Measurements from ENCODE around the gene FIGN.

FIGN gene

DNA sequence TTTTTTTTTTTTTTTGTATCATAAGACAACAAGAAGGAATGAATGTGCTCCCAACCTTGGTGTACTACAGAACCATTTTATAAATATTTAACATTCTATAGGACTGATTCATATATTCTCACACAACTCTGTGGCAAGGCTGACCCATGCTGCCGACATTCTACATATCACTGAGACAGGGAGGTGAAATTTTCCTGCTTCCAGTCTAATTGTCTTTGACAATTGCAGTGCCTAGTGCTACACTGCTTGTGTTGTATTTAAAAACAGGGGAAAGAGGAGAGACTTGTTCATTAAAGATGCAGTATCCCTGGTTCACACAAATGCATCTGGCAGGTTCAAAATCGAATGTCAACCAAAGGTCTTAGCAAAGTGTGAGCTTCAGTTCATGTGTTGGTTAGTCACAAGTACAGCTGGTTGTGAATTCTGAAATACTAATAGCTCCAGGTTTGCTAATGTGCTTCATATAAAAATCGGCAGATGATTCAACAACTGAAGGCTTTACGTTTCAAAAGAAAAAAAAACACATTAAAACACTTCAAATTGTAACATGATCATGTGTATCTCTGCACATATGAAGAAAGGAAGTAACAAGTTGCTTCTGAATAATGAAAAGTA, 130.8 kb downstream of the FIGN start:
- peak; percentile 20 for DNase-seq
- in situ Hi-C loops (cut with HindIII; ENCODE audit: low pct_ligation_motif_present, low pct_unique_long_range_greater_than_20kb, low sequenced_read_pairs) = no loop called here

DNA sequence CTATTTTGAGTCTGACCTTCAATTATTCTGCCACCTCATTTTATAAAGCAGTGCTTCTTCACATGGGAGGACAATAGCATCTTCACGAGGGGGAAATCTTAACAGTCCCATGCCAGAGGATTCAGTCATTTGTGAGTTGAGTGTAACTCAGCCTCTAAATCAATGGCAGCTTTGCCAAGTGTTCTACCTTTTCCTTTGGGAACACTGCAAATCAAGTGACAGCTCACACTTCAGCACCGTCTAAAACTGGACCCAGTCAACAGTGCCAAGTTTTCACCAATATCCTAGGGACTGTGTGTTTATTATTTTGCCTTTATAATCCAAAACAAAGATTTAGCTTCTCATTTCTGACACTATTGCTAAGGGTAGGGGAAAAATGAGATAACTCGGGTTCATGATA, 133.6 kb downstream of the FIGN start:
- in situ Hi-C loops (cut with HindIII; ENCODE audit: low pct_ligation_motif_present, low pct_unique_long_range_greater_than_20kb, low sequenced_read_pairs) = no loop called here
- no peak for DNase-seq

DNA sequence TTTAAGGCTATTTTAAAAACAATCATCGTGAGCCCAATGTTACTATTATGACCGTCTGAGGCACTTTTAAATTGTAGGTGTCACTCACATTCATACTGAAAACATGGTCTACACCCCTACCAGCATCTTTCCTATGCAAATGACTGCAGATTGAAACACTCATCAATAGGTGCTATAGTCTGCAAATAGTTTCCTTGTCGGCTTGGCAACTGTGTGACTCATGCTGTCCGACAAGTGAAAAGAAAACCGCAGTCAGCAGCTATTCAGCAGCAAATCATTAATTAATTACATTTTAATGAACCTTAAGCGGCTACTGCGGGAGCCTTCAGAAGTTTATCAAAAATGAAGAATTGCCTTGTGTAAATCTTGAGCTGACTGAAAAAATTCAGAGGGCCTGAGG, 134.4 kb downstream of the FIGN start:
- DNase-seq = peak; percentile 72
- in situ Hi-C loops (cut with HindIII; ENCODE audit: low pct_ligation_motif_present, low pct_unique_long_range_greater_than_20kb, low sequenced_read_pairs) = no loop called here

DNA sequence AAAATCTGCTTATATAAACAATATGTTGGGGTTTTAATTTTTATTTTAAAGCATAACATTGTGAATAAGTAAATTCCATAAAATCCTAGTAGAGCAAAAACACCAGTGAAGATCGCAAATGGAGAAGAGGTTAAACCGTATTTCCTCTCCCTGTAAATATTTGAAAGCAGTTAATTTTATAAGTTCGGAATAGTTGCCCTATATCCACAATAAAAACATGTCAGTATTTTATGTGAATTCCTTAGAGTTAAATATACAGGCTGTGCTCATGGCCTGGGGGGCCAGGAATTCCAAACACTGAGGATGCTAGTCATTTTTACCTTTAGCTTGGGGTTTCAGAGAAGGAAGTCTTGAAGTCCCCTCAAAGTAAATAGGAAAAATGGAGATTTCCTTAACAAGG, 135.0 kb downstream of the FIGN start:
- in situ Hi-C loops (cut with HindIII; ENCODE audit: low pct_ligation_motif_present, low pct_unique_long_range_greater_than_20kb, low sequenced_read_pairs) = no loop called here
- no peak for DNase-seq

DNA sequence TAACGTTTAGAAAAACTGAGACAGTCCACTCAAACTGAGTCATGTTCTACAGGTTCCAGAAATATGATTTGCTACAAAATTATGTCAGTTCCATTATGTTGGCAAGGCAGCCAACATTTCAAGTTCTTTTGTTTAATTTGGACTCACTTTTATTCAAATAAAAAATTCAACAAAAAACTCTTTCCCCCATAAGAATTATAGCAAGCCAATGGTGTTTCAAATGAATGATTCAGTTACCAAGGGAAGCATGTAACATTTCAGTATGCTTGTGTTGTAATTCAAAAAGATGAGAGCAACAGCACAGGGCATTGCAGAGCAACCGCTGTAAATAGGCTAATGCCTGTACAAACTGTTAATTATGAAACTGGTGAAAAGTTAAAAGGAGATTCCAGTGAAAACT, 140.8 kb downstream of the FIGN start:
- DNase-seq = no peak
- in situ Hi-C loops (cut with HindIII; ENCODE audit: low pct_ligation_motif_present, low pct_unique_long_range_greater_than_20kb, low sequenced_read_pairs) = no loop called here

DNA sequence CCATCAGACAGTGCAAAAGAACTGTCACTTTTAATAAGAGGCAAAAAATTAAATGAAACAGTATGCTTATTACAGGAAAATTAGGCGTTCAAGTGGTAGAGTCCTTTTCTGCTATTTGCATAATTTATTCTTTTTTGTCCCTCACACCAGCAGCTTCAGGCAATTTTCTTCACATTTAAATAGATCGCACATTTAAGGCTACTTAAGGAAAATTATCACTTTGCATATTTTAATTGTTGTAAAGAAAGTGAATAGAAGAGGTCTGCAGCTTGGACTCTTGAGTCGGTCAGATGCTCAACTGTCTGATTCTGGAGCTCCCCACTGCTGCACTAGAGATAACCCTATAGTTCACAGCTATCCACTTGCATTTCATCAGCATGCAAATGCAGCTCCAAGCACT, 141.3 kb downstream of the FIGN start:
- DNase-seq = no peak
- in situ Hi-C loops (cut with HindIII; ENCODE audit: low pct_ligation_motif_present, low pct_unique_long_range_greater_than_20kb, low sequenced_read_pairs) = no loop called here

DNA sequence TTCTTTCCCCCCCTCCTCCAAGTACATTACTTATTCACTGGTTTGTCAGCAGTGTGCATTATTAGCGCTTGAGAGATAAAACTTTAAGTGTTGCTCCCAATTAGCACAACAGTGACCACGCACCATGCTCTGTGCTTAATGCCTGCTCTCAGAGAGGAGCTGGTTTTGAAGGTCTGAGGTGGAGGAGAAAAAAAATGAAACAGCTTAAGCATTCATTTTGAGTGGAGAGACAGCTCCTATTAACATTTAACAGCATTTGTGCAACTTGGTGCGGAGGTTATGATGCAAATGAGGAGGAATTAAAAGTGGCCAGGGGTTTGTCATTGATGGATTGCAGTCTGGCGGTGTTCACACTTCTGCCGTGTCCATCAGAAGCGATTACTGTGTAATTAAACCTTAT, 141.8 kb downstream of the FIGN start:
- in situ Hi-C loops (cut with HindIII; ENCODE audit: low pct_ligation_motif_present, low pct_unique_long_range_greater_than_20kb, low sequenced_read_pairs) = no loop called here
- no peak for DNase-seq

DNA sequence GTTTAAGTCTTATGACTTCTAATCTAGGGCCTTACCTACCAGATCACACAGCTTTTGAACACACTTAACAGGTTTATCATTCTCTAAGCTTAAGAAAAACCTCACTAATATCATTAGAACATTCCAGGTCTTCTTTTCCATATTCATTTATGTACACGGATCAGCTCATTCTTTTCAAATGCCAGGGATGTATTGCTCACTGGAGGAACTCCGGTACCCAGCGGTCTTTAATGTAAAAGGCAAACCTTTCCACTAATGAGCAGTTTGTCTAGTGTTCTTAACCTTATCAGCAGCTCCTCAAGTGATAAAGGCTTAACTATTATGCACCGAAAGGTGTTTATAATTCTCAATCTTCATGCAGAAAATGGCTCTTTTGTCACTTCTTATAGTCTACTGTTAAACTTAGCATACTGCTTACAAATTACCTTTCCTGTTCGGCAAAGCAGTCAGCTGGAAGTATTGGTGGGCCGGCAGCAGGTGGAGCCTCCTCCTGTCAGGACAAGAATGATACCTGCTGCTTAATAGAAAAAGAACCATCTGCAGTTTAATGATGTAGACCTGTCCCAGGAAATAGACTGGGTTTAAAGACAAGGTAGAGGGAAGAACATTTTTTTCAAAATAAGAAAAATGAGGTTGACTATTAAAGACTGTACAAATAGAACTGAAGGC, 142.7 kb downstream of the FIGN start:
- in situ Hi-C loops (cut with HindIII; ENCODE audit: low pct_ligation_motif_present, low pct_unique_long_range_greater_than_20kb, low sequenced_read_pairs) = no loop called here
- no peak for DNase-seq

DNA sequence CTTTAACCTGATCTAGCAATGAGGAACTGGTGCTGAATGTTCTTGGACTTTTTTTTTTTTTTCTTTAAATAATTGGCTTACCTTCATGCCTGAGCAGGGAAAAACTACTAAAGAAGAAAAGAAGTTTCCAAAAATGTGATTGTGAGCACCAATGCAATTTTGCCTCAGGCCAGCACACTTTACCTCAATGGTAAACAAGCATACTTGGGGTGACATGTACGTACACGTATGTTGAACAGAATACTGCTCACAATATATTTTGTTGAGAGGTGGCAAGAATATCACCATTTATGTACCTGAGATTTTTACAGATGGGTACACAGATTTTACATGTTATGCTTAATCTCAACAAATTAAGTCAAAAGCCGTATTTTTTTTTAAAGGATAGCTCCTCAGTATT, 144.3 kb downstream of the FIGN start:
- in situ Hi-C loops (cut with HindIII; ENCODE audit: low pct_ligation_motif_present, low pct_unique_long_range_greater_than_20kb, low sequenced_read_pairs) = no loop called here
- no peak for DNase-seq

DNA sequence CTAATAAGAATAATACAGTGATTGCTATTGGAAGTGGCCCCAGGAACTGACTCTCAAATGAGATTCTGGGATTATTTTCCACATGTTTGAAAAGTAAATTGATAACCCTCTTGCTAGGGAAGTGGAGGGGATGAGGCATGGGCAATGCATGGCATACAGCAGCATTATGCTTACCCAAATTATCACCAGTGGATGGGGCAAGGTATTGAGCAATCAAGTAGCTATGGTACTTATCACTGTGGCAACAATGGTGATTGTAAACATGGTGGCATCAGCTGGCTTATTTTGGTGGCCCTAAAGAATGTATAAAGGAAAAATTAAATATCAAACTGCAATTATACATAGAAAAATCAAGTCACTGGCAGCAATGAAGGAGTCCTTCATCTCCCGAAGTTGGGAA, 155.1 kb downstream of the FIGN start:
- no peak for DNase-seq
- in situ Hi-C loops (cut with HindIII; ENCODE audit: low pct_ligation_motif_present, low pct_unique_long_range_greater_than_20kb, low sequenced_read_pairs) = no loop called here

DNA sequence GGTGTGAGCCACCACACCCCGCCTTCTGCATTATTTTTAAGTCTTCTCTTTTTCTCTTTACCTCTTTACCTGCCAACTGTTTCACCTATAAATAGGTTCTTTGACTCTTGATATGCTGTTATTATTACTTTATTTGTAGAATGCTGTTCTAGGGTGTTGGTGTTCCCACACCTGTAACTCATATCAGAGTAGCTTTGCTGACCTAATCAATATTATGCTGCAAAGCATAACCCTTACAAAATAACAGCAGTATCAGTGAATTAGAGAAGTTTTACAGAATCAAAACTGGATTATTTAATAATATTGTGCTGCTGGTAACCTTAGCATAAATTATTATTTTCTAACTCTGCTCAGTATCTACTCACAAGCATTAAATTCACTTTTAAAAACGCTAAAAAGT, 161.5 kb downstream of the FIGN start:
- no peak for DNase-seq
- in situ Hi-C loops (cut with HindIII; ENCODE audit: low pct_ligation_motif_present, low pct_unique_long_range_greater_than_20kb, low sequenced_read_pairs) = no loop called here

DNA sequence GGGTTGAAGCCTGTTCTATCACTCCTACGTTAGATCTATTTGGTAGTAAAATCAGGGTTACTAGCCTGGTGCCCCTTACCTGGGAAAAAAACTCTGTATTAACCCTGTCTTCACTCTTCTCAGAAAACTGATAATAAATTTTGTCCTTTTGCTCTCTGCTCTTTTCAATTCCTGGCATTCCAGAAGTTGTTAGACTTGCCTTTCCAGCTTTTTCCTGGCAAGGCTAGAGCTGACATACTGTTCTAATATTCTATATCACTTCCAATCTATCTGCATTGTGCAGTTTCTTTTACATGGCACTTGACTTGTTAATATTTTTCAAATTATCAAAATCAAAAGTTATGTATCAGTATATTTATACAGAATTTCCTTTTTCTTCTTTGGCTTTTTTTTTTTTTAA, 162.2 kb downstream of the FIGN start:
- in situ Hi-C loops (cut with HindIII; ENCODE audit: low pct_ligation_motif_present, low pct_unique_long_range_greater_than_20kb, low sequenced_read_pairs) = no loop called here
- DNase-seq = no peak

DNA sequence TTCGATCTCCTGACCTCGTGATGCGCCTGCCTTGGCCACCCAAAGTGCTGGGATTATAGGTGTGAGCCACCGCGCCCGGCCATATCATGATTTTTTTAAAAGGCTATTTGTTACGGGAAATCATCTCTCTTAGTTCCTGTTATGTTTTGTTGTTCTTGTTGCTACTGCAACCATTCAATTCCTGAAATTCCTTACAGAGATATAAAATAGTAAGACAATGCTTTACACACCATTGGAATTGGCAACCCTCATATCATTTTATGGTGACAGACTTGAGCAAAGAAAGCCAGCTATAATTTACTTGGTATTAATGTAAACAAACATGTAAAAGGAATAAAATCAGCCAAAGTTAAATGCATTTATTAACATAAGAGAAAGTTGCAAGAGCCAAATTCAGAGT, 163.0 kb downstream of the FIGN start:
- in situ Hi-C loops (cut with HindIII; ENCODE audit: low pct_ligation_motif_present, low pct_unique_long_range_greater_than_20kb, low sequenced_read_pairs) = no loop called here
- DNase-seq = no peak

DNA sequence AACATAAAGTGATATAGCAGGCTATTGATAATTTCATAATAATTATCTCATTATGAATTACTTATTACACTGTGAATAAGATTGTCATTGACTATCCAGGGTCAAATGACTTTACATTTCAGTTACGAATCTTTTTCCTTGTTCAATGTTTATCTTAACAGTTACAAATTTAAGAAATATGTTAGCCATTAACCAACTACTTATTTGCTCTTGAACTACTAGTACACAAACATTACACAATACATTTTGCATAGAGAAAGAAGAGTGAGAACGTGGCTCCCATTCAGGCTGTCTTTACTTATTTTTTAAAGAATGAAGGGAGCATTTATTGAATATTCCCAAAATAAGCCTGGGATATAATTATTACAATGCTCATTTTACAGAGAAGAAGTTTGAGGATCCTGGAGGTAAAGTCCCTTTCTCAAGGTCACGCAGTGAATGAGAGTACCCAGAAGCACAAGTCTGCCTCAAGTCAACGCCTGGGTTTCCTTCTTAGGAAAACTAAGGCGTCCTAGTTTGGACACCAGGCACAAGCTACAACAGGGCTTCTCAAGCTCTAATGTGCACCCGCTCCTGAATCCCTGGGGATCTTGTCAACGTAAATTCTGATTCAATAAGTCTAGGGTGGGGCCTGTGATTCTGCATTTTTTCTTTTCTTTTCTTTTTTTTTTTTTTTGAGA, 164.2 kb downstream of the FIGN start:
- no peak for DNase-seq
- in situ Hi-C loops (cut with HindIII; ENCODE audit: low pct_ligation_motif_present, low pct_unique_long_range_greater_than_20kb, low sequenced_read_pairs) = no loop called here

DNA sequence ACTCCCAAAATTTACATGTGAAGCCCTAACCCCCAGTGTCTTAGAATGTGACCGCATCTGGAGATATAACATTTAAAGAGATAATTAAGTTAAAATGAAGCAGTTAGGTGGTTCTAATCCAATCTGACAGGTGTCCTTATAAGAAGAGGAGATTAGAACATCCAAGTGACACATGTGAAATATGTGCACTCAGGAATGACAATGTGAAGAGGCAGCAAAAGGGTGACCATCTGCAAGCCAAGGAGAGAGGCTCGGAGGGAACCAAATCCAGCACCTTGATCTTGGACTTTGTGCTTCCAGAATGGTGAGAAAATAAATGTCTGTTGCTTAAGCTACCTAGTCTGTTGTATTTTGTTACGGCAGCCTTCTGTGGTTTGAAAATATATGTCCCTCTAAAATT, 165.4 kb downstream of the FIGN start:
- in situ Hi-C loops (cut with HindIII; ENCODE audit: low pct_ligation_motif_present, low pct_unique_long_range_greater_than_20kb, low sequenced_read_pairs) = no loop called here

DNA sequence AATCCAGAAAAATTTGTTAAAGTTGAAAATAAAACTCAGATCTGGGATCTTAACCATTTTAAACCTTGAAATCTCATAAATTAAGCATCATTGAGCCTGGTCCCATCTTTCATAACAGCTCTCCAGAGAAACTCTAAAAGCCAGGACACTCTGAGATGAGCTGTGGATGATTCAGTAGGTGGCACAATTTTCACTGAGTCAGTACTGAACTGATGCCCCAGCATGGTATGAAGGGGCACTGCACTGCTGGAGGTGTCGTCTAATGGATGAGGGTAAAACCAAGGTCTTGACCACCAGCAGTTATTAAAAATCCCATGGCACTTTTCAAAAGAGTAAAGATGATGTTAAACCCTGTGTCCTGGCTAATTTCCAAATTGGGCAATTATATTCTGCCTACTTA, 170.6 kb downstream of the FIGN start:
- DNase-seq = no peak
- in situ Hi-C loops (cut with HindIII; ENCODE audit: low pct_ligation_motif_present, low pct_unique_long_range_greater_than_20kb, low sequenced_read_pairs) = no loop called here

More for the DNA sequence above, 165.4 kb downstream of the FIGN start:
- DNase-seq = no peak

DNA sequence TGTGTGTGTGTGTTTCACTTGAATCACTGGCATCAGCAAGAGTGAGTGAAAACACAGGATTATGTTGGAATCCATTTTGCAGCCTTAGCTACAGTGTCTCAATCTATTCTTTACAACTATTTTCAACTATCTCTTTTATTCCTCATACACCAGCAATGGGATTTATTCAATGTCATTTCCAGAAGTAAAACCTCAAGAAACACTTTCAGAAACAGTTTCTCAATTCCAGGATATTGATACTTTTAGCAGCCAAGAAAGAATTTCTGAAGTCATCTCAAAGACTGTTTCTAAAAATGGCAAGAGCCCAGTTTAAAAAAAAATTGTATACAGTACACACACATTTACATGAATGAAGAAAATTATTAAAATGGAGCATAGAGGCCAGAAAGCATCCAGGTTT, 171.6 kb downstream of the FIGN start:
- in situ Hi-C loops (cut with HindIII; ENCODE audit: low pct_ligation_motif_present, low pct_unique_long_range_greater_than_20kb, low sequenced_read_pairs) = no loop called here
- DNase-seq = no peak

DNA sequence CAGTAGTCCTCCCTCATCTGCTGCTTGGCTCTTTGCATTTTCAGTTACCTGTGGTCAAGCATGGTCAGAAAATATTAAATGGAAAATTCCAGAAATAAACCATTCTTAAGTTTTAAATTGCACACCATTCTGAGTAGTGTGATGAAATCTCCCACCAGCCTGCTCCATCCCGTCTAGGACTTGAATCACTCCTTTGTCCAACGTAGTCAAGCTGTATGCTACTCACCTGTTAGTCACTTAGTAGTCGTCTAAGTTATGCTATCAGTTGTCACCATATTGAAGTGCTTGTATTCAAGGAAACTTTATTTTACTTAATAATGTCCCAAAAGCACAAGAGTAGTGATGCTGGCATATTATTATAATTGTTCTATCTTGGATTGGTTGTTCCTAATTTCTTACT, 172.5 kb downstream of the FIGN start:
- in situ Hi-C loops (cut with HindIII; ENCODE audit: low pct_ligation_motif_present, low pct_unique_long_range_greater_than_20kb, low sequenced_read_pairs) = no loop called here
- DNase-seq = no peak

DNA sequence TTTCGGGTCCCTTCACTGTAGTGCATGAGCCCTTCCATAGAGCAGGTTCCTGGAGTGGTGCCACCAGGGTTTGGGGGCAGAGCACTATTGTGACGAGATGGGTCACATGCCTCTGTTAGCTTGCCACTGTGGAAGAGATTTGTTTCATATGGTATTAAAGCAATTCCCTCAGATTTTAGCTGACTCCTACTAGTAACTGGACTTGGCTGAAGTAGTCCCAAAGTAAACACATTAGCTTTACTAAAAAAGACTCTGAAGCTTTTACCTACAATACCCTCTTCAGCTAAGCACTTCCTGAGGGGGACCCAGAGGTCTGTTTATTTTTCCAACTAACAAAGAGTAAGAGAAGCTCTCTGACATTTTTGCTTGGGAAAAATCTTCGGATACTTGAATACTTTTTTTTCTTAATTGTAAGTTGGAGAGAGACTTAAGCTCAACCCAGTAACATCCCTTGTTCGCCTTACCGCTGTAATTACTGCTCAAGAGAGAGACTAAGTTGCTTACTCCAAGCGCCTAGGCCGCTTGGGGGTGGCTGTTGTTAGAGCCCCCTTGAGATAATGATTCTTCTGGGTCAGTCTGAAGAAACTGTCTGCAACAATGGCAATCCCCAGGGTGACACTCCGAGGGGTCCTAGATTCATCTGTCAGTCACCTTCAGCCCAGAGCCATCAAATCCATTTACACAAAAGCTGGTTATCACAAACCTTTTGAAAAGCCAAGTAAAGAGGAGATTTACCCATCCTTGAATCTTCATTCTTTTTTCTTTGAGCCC, 177.4 kb downstream of the FIGN start:
- no peak for DNase-seq
- in situ Hi-C loops (cut with HindIII; ENCODE audit: low pct_ligation_motif_present, low pct_unique_long_range_greater_than_20kb, low sequenced_read_pairs) = no loop called here

Measured in ACHN (cell line).